K562 (cell line): ENCODE results near the gene RHBDD1. TPM values are rescaled to one million over a fixed set of nuclear protein-coding genes. Genes with fewer than 3 reads are reported as not detected.

ENCODE experiments used
- ATAC-seq: fragments of 200-7000 bp; cut with Tn5 transposase; 3 replicates; pipeline ENCODE4 v1.9.1; 2020; ENCODE audit warnings: moderate library complexity
- BruUV-seq: library from RNA; stranded (reverse); fragments of 400-500 nt; replicated peaks from 2 replicates; lab custom pipeline; 2021; lab: Mats Ljungman, UMichigan
- CTCF ChIA-PET: fragments of 300-600 bp; formaldehyde crosslinking; extraction: SDS; loops from one replicate; lab custom pipeline; 2021; ENCODE audit warnings: low intra/inter-chr PET ratio; lab: Yijun Ruan, JAX
- POLR2A ChIA-PET: fragments of 300-600, 350-650 bp; sonication (Branson Sonifier 250); formaldehyde crosslinking; extraction: SDS; loops from one replicate; lab custom pipeline; 2021; ENCODE audit warnings: antibody characterized with exemption, inconsistent platforms; lab: Yijun Ruan, JAX
- DNase-seq, 4 experiments: peaks; one replicate each; pipeline versions ENCODE4 v3.0.0 to v3.0.0-alpha.2; 2011 to 2018; ENCODE audit warnings: low spot score in 3 of 4, mixed read lengths in 3 of 4; ENCODE audit errors: extremely low read depth in 1 of 4
- FAIRE-seq: peaks from 2 replicates; lab custom pipeline; 2011; peaks lifted over from hg19 to GRCh38; lab: Jason Lieb, UNC
- H2AFZ ChIP-seq: 2 replicates; pipeline ENCODE4 v1.6.0; 2011; ENCODE audit warnings: low read depth, low read length, control low read depth, inconsistent platforms
- H3K27ac ChIP-seq: fragments of 200-600 bp; 3 replicates; pipeline ENCODE4 v1.8.0; 2011; ENCODE audit warnings: low read depth, mild to moderate bottlenecking, control low read depth, inconsistent platforms, low read length, moderate library complexity, mixed read lengths; ENCODE audit errors: extremely low read depth
- H3K27me3 ChIP-seq, 2 experiments: fragments of 300-600 bp in 1 of 2; 2 replicates in 1 of 2; 3 replicates in 1 of 2; pipeline versions ENCODE4 v1.6.0 to v1.8.0; 2011; ENCODE audit warnings: inconsistent platforms in 2 of 2, low read length in 2 of 2, mild to moderate bottlenecking in 1 of 2, mixed read lengths in 1 of 2, moderate library complexity in 1 of 2; ENCODE audit not compliant: control insufficient read depth in 2 of 2, insufficient read depth in 2 of 2
- H3K36me3 ChIP-seq: fragments of 300-600 bp; 3 replicates; pipeline ENCODE4 v1.8.0; 2011; ENCODE audit warnings: mild to moderate bottlenecking, low read length, inconsistent platforms; ENCODE audit not compliant: control insufficient read depth, insufficient read depth
- H3K4me1 ChIP-seq, 2 experiments: fragments of 200-600 bp in 1 of 2; replicated peaks in 1 of 2; 2 replicates in 1 of 2; 3 replicates in 1 of 2; pipeline versions ENCODE4 v1.5.1 to v1.8.0; 2011; ENCODE audit warnings: inconsistent platforms in 2 of 2, low read length in 2 of 2, mild to moderate bottlenecking in 1 of 2, mixed read lengths in 1 of 2, moderate library complexity in 1 of 2; ENCODE audit not compliant: control insufficient read depth in 2 of 2, insufficient read depth in 2 of 2
- H3K4me2 ChIP-seq: 2 replicates; pipeline ENCODE4 v1.6.1; 2011; ENCODE audit warnings: low read length, control low read depth, inconsistent platforms, mixed read lengths; ENCODE audit not compliant: insufficient read depth
- H3K4me3 ChIP-seq: fragments of 200-600 bp; sonication (generic), shearing (Covaris generic); 2 replicates; pipeline ENCODE4 v1.5.1; 2016; ENCODE audit warnings: control low read depth, inconsistent platforms
- H3K79me2 ChIP-seq: fragments of 200-600 bp; 3 replicates; pipeline ENCODE4 v1.8.0; 2011; ENCODE audit warnings: low read length, inconsistent platforms; ENCODE audit not compliant: control insufficient read depth, insufficient read depth
- H3K9ac ChIP-seq, 2 experiments: 2 replicates each; pipeline versions ENCODE4 v1.6.0 to v1.6.1; 2011; ENCODE audit warnings: low read depth in 2 of 2, low read length in 2 of 2, control low read depth in 1 of 2, inconsistent platforms in 1 of 2, mild to moderate bottlenecking in 1 of 2, mixed read lengths in 1 of 2; ENCODE audit not compliant: insufficient read depth in 1 of 2
- H3K9me1 ChIP-seq: one replicate; pipeline ENCODE4 v1.6.0; 2011; ENCODE audit warnings: inconsistent platforms, mild to moderate bottlenecking, low read length, moderate library complexity; ENCODE audit not compliant: control insufficient read depth, insufficient read depth
- H3K9me3 ChIP-seq: replicated peaks from 2 replicates; pipeline ENCODE4 v1.5.1; 2011; ENCODE audit warnings: low read depth, low read length, inconsistent platforms; ENCODE audit not compliant: control insufficient read depth, insufficient read depth
- H4K20me1 ChIP-seq: replicated peaks from 2 replicates; pipeline ENCODE4 v1.6.1; 2011; ENCODE audit warnings: low read length, inconsistent platforms, mixed read lengths; ENCODE audit not compliant: control insufficient read depth, insufficient read depth
- ATF1 ChIP-seq, 2 experiments: fragments of 450-650 bp in 1 of 2; IDR thresholded peaks; 2 replicates each; pipeline ENCODE4 v1.6.1; 2016; ENCODE audit warnings: missing compliant biosample characterization in 1 of 2, missing genetic modification characterization in 1 of 2
- CBX3 ChIP-seq, 2 experiments: IDR thresholded peaks; 1 replicate in 1 of 2; 2 replicates in 1 of 2; pipeline ENCODE4 v1.6.1; 2012; ENCODE audit warnings: inconsistent platforms in 2 of 2, low read length in 2 of 2, borderline replicate concordance in 1 of 2, control low read depth in 1 of 2
- HMG20A ChIP-seq: fragments of 450-650 bp; formaldehyde crosslinking; conservative IDR thresholded peaks from 2 replicates; pipeline ENCODE4 v1.4.0; 2020; ENCODE audit warnings: mild to moderate bottlenecking, mixed read lengths
- JUNB ChIP-seq: fragments of 450-650 bp; formaldehyde crosslinking; conservative IDR thresholded peaks from 2 replicates; pipeline ENCODE4 v1.4.0; 2020; ENCODE audit warnings: mild to moderate bottlenecking
- MLX ChIP-seq, 2 experiments: fragments of 450-650 bp in 1 of 2; sonication (generic) in 1 of 2; formaldehyde crosslinking; conservative IDR thresholded peaks; 2 replicates each; pipeline versions ENCODE4 v1.4.0 to v1.8.1; 2020 to 2022; ENCODE audit warnings: mild to moderate bottlenecking in 1 of 2, missing genetic modification reagents in 1 of 2
- NCOA2 ChIP-seq, 2 experiments: fragments of 450-650 bp; IDR thresholded peaks; 2 replicates each; pipeline ENCODE4 v1.6.1; 2018; ENCODE audit warnings: mild to moderate bottlenecking in 2 of 2, moderate library complexity in 1 of 2; ENCODE audit not compliant: partially characterized antibody in 2 of 2
- NCOR1 ChIP-seq: fragments of 450-650 bp; IDR thresholded peaks from 2 replicates; pipeline ENCODE4 v1.6.1; 2016; ENCODE audit warnings: mild to moderate bottlenecking, moderate library complexity
- PRDM10 ChIP-seq: fragments of 450-650 bp; IDR thresholded peaks from 2 replicates; pipeline ENCODE4 v1.6.1; 2018; ENCODE audit not compliant: partially characterized antibody
- RBM15 ChIP-seq: fragments of 200-400 bp; formaldehyde crosslinking; IDR thresholded peaks from 2 replicates; pipeline ENCODE4 v1.6.1; 2018; ENCODE audit warnings: mild to moderate bottlenecking, low read length, moderate library complexity; ENCODE audit not compliant: insufficient read depth
- SAFB2 ChIP-seq: fragments of 200-400 bp; formaldehyde crosslinking; IDR thresholded peaks from 2 replicates; pipeline ENCODE4 v1.6.1; 2018; ENCODE audit warnings: borderline replicate concordance, low read length, low read depth, moderate library complexity; ENCODE audit not compliant: severe bottlenecking
- THRB ChIP-seq: fragments of 450-650 bp; formaldehyde crosslinking; conservative IDR thresholded peaks from 2 replicates; pipeline ENCODE4 v1.4.0; 2022; ENCODE audit warnings: mild to moderate bottlenecking, missing genetic modification characterization
- XRCC3 ChIP-seq: fragments of 450-650 bp; IDR thresholded peaks from 2 replicates; pipeline ENCODE4 v1.6.1; 2017; ENCODE audit warnings: mild to moderate bottlenecking, moderate library complexity
- ZNF165 ChIP-seq: fragments of 250-450 bp; sonication (Bioruptor Pico); IDR thresholded peaks from 2 replicates; pipeline ENCODE4 v1.4.0; 2020; ENCODE audit warnings: borderline replicate concordance
- ZNF507 ChIP-seq: conservative IDR thresholded peaks from 2 replicates; pipeline ENCODE4 v1.6.1; 2017; ENCODE audit warnings: missing genetic modification characterization, missing compliant biosample characterization
- ZNF586 ChIP-seq: fragments of 450-650 bp; formaldehyde crosslinking; conservative IDR thresholded peaks from 2 replicates; pipeline ENCODE4 v1.4.0; 2020; ENCODE audit warnings: mild to moderate bottlenecking, moderate library complexity
- WGBS: fragments of 100-300 bp; shearing (Covaris generic); methylation state at CpG from one replicate; pipeline ENCODE4 v1.1.6; 2016; ENCODE audit warnings: low coverage, mixed read lengths; ENCODE audit not compliant: insufficient coverage; ENCODE audit errors: missing lambda C conversion rate; 5-methylcytosine and 5-hydroxymethylcytosine counted together
- in situ Hi-C: fragments of 300-500 bp; cut with MboI; formaldehyde crosslinking; loops from 4 replicates; pipeline ENCODE4 v1.15.0; 2018; ENCODE audit warnings: inconsistent platforms, mixed read lengths
- intact Hi-C: fragments of 100-400 bp; cut with micrococcal nuclease; formaldehyde crosslinking; loops from 2 replicates; pipeline ENCODE4 v1.14.2; 2022
- polyA plus RNA-seq, 8 experiments: library from polyadenylated mRNA; depleted of rRNA in 4 of 8; stranded (reverse) in 5 of 8; unstranded in 3 of 8; fragments of >200 nt; fragmentation: Nextera tagmentation in 2 of 8; fragmentation: Illumina TruSeq in 1 of 8; extraction: Ambion mirVana in 2 of 8; extraction: Trizol in 1 of 8; gene quantifications; 2 replicates each; pipeline versions ENCODE4 v1.2.1 to v1.2.3, GENCODE V29; 2011 to 2014; ENCODE audit warnings: inconsistent platforms in 1 of 8, missing spikeins in 1 of 8
- total RNA-seq, 7 experiments: library from RNA; depleted of rRNA in 6 of 7; stranded (reverse); fragments of >200 nt in 6 of 7; fragmentation: Illumina TruSeq in 2 of 7; extraction: Trizol in 2 of 7; gene quantifications; 2 replicates each; pipeline versions ENCODE4 v1.2.1 to v1.2.3, GENCODE V29; 2011 to 2021; ENCODE audit warnings: low replicate concordance in 1 of 7

RHBDD1 gene
- total and polyA plus RNA-seq, 9 of the 15 experiments (the other 6 are each of a cell fraction or from before 2014, with no cell fraction given) = 4.8 to 34.8 (median 15.6) TPM

- no peak for TF ChIP-seq ZNF507 (tag)
- no peak for TF ChIP-seq NCOA2 (IDR thresholded peaks at IDR 0.05; ENCODE audit: partially characterized antibody in 2 of 2)
- no peak for TF ChIP-seq SAFB2
- no peak for TF ChIP-seq THRB (CRISPR knock-in tag)
- TF ChIP-seq, all 486 proteins: peak for 0
These were observed 4.6 kb upstream of the RHBDD1 start (continued) for GRCh38 chr2:226831266-226831665.

- peaks cover 7% of the 10 kb centered on the region; the same call in 1 of the 3 replicates for H3K36me3 ChIP-seq
- no peaks in the 10 kb centered on the region for H3K9me1 ChIP-seq
- in situ Hi-C loops (no loop called here), intact Hi-C loops (no loop called here)
- no peaks in the 10 kb centered on the region for H4K20me1 ChIP-seq
- peaks cover 44% of the 10 kb centered on the region for H3K79me2 ChIP-seq
- DNase-seq = no peak
- H3K9me3 ChIP-seq = no peaks in the 10 kb centered on the region
- no peak overlapping the region for H3K9ac ChIP-seq
- no peak for ATAC-seq
- WGBS = 88% methylated on average over 1 of the region's 1 CpG
- no peak overlapping the region for H3K27ac ChIP-seq
- FAIRE-seq = no peak
- H3K27me3 ChIP-seq = no peaks in the 10 kb centered on the region
- ChIA-PET POLR2A (no interaction called here), CTCF (no interaction called here)
- no peak overlapping the region for H2AFZ ChIP-seq
- no peak overlapping the region for H3K4me2 ChIP-seq
- no peak overlapping the region for H3K4me3 ChIP-seq
- H3K4me1 ChIP-seq = peaks cover 0 to 9% of the 10 kb centered on the region in 2 experiments; a peak in 2 of 5 replicates
- no TSS peak for BruUV-seq
- TF ChIP-seq NCOR1 = no peak
- no peak for TF ChIP-seq RBM15
- TF ChIP-seq CBX3 (IDR thresholded peaks at IDR 0.05; ENCODE audit: borderline replicate concordance in 1 of 2, low read length in 2 of 2) = no peak
- TF ChIP-seq ATF1 (CRISPR knock-in tag; IDR thresholded peaks at IDR 0.05) = no peak
- no peak for TF ChIP-seq ATF1 (tag; IDR thresholded peaks at IDR 0.05)
- no peak for TF ChIP-seq ZNF586 (CRISPR knock-in tag)
- no peak for TF ChIP-seq XRCC3
- TF ChIP-seq JUNB (CRISPR knock-in tag) = no peak
- no peak for TF ChIP-seq PRDM10
- TF ChIP-seq MLX (CRISPR knock-in tag; conservative IDR thresholded peaks at IDR 0.05) = no peak
- no peak for TF ChIP-seq SAFB2
- TF ChIP-seq HMG20A (CRISPR knock-in tag) = no peak
- no peak for TF ChIP-seq ZNF165 (CRISPR knock-in tag)
These were observed 3.8 kb upstream of the RHBDD1 start for GRCh38 chr2:226832061-226832460.
